Stimulated activated memory B cell treated with anti-CD40 and anti-IgM and Interleukin-4, amounts not matched to agents 10 μg/mL and 1 μg/mL and 100 μg/mL, for 72 hours (primary cell): Measurements from ENCODE around the gene TGDS.
"Not testable (repeated sequence)": the region's sequence is repeated elsewhere in the genome, so short reads cannot be mapped to it uniquely, and the experiment has no call there.

Experiments
- ATAC-seq: fragments of 150-1000 bp; cut with Tn5 transposase; 2 replicates; pipeline ENCODE4 v1.10.0; 2021
- H3K27ac Mint-ChIP-seq: one replicate; pipeline ENCODE4 v1.8.0; 2022; ENCODE audit warnings: mild to moderate bottlenecking, mixed read lengths
- H3K27me3 Mint-ChIP-seq: one replicate; pipeline ENCODE4 v1.8.0; 2022; ENCODE audit warnings: mixed read lengths
- H3K36me3 Mint-ChIP-seq: one replicate; pipeline ENCODE4 v1.8.0; 2022; ENCODE audit warnings: mixed read lengths
- H3K4me1 Mint-ChIP-seq: one replicate; pipeline ENCODE4 v1.8.0; 2022; ENCODE audit warnings: mixed read lengths
- H3K4me3 Mint-ChIP-seq: one replicate; pipeline ENCODE4 v1.8.0; 2022; ENCODE audit warnings: mild to moderate bottlenecking, moderate library complexity, mixed read lengths
- H3K9me3 Mint-ChIP-seq: one replicate; pipeline ENCODE4 v1.8.0; 2022; ENCODE audit warnings: mixed read lengths

The TGDS gene

DNA sequence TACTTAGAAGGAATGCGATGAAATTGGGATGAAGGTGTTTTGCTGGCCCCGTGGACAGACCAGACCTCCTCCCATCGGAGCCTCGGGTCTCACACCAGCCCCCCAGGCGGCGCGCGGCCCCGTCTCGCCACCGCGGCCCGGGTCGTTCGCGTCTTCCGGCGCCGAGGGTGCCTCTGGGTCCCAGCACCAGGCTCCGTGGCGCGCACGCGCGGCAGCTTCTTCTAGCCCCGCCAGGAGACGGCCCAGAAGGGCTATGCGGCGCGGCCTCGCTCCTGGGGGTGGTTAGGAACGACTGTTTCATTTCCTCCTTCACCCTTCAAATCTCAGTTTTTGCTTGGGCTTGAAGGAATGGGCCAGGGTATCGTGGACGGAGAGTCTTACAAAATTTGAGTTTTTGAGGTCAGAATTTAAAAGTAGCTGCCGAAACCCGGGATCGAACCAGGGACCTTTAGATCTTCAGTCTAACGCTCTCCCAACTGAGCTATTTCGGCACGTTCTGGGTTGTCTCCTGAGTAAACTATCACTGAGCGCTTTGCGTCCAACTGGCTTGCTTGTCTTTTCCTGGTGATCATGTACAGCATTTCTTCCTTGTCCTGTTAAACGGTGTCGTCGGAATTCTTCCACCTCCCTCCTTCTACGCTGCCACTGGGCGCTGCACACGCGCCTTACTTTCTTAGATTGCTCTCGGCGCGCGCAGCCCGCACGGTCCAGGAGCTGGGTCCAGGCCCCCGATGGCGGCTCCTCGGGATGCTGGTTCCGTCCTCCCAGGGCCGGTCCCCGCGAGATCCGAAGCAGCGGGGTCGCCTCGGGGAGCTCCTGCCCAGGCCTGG is 46.5 kb downstream of the TGDS start:
- Mint-ChIP-seq H3K4me3 (peak overlapping the region; percentile 88), H3K9me3 (no peaks in the 10 kb centered on the region), H3K4me1 (peaks cover 36% of the 10 kb centered on the region), H3K36me3 (no peaks in the 10 kb centered on the region), H3K27ac (peak overlapping the region; percentile 84), H3K27me3 (no peaks in the 10 kb centered on the region)
- ATAC-seq: peak; percentile 96

DNA sequence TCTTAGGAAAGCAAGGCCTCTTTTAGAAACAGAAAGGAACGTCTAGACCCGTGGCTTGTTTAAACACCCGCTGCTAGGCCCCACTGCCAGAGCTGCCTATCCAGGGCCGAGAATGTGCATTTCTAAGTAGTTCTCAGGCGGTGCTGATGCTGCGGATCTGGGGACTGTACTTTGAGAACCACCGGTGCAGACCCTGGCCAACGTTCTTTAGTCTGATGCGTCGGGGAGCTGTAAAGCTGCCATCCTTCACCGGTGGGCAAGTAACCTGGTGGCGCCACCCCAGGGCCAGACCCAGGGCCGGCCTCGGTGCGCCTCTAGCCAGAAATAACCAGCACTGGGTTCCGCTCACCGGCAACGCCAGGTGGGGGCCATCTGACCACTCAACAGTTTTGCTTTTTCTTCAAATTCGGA is 47.1 kb downstream of the TGDS start:
- Mint-ChIP-seq H3K36me3 (no peaks in the 10 kb centered on the region), H3K4me3 (peak overlapping the region; percentile 88), H3K27ac (peak overlapping the region; percentile 84), H3K4me1 (peaks cover 36% of the 10 kb centered on the region), H3K27me3 (no peaks in the 10 kb centered on the region), H3K9me3 (no peaks in the 10 kb centered on the region)
- ATAC-seq: peak; percentile 77

DNA sequence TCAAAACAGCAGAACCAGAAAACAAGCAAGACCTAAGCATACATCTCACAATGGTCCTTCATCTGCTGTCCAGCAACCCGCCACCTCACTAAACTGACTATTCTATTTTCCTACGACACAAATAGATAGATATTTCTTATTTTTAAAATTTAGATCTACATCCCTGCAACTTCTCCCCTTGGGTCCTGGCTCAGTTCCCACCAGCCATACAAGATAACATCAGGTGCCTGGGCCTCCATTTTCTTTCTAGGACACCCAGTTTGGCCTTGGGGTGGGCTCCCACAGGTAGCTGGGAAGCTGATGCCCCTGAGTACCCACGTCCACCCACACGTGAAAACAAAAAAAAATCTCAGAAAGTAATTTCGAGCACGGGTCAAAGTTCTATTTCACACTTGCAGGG is 47.6 kb downstream of the TGDS start:
- no peaks in the 10 kb centered on the region for H3K27me3 Mint-ChIP-seq
- ATAC-seq: no peak
- H3K27ac Mint-ChIP-seq: peak overlapping the region; percentile 84
- no peaks in the 10 kb centered on the region for H3K36me3 Mint-ChIP-seq
- H3K4me3 Mint-ChIP-seq: peak overlapping the region; percentile 88
- peaks cover 36% of the 10 kb centered on the region for H3K4me1 Mint-ChIP-seq
- no peaks in the 10 kb centered on the region for H3K9me3 Mint-ChIP-seq

DNA sequence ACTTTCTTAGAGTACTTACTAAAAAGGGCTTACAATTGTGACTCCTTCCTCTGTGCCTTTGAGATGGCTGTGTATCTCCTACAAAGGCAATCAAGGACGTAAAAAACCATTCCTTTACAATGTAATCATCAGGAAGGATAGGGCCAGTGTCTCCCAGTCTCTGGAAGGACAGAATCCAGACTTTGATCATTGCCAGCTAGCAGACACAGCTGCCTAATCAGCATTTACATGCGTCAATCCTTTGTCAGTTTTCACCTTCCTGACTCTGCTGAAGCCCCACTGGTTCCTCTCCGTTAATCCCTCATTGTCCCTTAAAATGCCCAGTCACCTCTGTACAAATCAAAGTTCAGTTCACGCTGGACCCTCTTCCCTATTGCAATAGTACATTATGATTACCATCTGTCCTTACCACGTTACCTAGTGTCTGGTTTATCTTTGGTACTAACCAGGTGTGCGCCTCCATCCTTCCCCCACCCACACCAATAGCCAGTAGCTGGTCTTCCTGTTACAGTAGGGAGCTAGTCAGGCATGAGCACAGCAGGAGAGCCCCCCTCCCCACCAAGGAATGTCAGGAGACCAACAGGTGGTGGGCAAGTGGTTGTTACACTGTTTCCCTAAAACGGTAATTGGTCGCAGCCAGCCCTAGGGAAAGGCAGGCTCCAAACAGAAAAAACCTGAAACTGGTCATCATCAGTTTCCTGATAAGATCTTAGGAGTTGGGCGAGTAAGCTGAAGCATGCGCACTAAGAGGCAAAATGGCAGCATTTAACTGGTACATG is 49.7 kb downstream of the TGDS start:
- Mint-ChIP-seq H3K27me3 (no peaks in the 10 kb centered on the region), H3K4me1 (peaks cover 28% of the 10 kb centered on the region), H3K27ac (no peak overlapping the region), H3K9me3 (no peaks in the 10 kb centered on the region), H3K4me3 (no peak overlapping the region), H3K36me3 (no peaks in the 10 kb centered on the region)
- ATAC-seq: no peak

DNA sequence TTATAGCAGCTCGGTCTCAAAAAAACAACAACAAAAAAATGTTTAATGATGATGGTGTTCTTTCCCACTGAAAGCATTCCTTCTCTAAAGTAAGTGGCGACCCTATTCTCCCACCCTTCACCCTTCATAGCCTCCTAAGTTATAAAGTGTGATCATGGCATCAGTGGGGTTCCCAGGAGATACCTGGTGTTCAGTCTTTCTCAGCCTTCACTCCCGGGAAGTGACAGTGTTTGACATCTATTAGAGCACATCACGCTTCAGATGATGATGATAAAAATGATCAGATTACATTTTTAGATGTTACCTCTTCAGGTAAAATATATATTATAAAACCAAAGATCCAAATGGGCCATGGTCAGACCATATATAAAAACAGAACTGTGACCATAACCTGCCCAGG is 51.0 kb downstream of the TGDS start:
- Mint-ChIP-seq H3K9me3 (no peaks in the 10 kb centered on the region), H3K27ac (no peak overlapping the region), H3K4me3 (no peak overlapping the region), H3K4me1 (peaks cover 16% of the 10 kb centered on the region), H3K36me3 (no peaks in the 10 kb centered on the region), H3K27me3 (no peaks in the 10 kb centered on the region)
- ATAC-seq: no peak

DNA sequence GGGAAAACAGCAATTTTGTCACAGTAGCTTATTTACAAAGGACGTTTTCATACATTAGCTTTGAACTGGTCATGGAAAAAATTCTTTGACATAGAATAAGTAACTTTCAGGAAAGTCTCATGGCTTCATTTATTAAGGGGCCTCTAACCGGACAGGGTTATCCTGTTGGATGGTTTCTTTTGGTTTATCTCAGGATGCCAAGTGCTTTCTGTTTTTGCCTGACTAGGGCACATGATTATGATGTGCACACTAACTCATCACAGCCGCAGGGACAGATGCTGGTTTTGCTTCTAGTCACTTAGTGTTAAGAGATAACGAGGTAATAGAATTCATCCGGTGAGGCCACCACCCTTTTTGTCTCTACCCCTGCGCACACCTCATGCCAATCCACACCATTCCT is 53.0 kb downstream of the TGDS start:
- ATAC-seq: no peak
- H3K9me3 Mint-ChIP-seq: no peaks in the 10 kb centered on the region
- H3K27me3 Mint-ChIP-seq: peaks cover under 1% of the 10 kb centered on the region

DNA sequence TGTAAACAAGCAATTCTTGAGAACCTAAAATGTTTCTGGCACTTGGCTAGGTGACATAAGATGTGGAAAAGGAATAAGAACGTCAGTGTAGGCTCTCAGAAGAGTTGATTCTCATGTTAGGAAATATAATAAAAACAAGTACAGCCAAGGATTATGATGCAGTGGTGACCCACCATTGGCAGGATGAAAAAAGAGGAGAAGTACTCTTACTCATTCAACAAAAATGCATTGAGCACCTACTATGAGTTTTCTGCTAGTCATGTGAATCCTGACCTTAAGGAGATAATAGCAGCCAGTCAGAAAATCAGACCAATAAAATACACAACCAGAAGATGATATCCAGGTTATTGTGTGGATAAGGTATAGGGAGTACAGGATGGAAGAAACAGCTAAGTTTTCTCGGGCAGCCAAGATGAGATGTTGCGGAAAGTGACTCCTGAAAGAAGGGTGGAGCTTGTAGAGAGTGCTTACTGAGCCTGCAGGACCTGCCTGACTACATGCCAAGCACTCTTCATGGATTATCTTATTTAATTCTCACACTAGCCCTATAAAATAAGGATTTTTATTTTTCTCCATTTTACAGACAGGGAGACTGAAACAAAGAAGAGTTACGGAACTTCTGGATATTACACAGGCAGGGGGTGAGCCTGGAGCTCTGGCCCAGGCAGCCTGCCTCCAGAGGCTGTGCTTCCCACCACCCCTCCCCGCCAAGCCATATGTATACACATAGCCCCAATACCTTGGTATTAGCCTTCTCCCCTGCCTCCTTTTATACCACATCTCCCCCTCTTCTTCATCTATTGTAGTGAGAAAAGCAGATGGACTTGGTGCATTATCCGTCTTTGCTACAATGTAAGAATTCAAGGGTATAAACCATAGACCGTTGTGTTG is 58.0 kb downstream of the TGDS start:
- no peak for ATAC-seq
- no peaks in the 10 kb centered on the region for H3K36me3 Mint-ChIP-seq
- H3K9me3 Mint-ChIP-seq: no peaks in the 10 kb centered on the region
- no peak overlapping the region for H3K27ac Mint-ChIP-seq
- peaks cover 8% of the 10 kb centered on the region for H3K27me3 Mint-ChIP-seq
- H3K4me1 Mint-ChIP-seq: no peaks in the 10 kb centered on the region
- no peak overlapping the region for H3K4me3 Mint-ChIP-seq

More for the DNA sequence above, 53.0 kb downstream of the TGDS start:
- H3K36me3 Mint-ChIP-seq: no peaks in the 10 kb centered on the region
- no peak overlapping the region for H3K27ac Mint-ChIP-seq
- H3K4me1 Mint-ChIP-seq: peaks cover 2% of the 10 kb centered on the region
- H3K4me3 Mint-ChIP-seq: no peak overlapping the region

DNA sequence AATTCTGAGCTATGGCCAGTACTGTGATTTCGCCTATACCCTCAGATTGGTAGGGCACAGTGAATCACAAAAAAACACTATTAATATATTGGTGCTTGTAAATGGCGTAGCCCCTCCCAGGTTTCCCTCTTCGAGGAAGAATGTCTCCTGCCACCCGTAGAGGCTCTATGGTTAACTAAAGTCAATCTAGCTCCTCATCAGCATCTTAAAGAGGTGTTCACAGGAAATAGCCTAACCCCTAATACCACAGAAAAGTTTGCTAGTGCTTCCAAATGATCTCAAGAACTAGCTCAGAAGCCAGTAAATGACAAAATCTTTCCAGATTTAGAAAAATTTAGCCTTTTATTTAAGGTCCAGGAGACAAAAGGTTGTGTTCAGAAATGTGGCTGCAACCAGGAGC is 60.2 kb downstream of the TGDS start:
- Mint-ChIP-seq H3K4me3 (no peak overlapping the region), H3K4me1 (no peaks in the 10 kb centered on the region)

DNA sequence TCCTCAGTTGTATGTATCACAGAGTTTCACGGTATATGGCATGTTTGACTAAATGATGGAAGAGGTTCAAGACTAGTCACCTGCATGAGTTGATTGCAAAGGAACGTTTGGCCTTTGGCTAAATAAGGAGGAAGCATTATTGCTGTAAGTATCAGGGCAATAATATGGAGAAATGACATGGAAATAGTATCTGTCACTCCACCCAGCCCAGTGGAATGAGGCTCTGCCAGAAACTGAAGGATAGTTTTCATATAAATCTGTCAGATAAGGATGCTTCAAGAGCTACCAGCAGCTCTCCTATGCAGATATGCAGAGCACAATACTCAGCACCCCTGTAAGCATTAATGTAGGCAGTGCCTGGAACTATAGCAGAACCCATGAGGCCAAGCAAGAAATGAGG is 60.7 kb downstream of the TGDS start:
- peaks cover 15% of the 10 kb centered on the region for H3K27me3 Mint-ChIP-seq
- H3K4me3 Mint-ChIP-seq: no peak overlapping the region
- no peaks in the 10 kb centered on the region for H3K4me1 Mint-ChIP-seq
- H3K9me3 Mint-ChIP-seq: no peaks in the 10 kb centered on the region
- H3K27ac Mint-ChIP-seq: no peak overlapping the region
- ATAC-seq: no peak
- no peaks in the 10 kb centered on the region for H3K36me3 Mint-ChIP-seq

More for the DNA sequence above, 60.2 kb downstream of the TGDS start:
- peaks cover 9% of the 10 kb centered on the region for H3K27me3 Mint-ChIP-seq
- ATAC-seq: no peak
- H3K27ac Mint-ChIP-seq: no peak overlapping the region
- H3K36me3 Mint-ChIP-seq: no peaks in the 10 kb centered on the region
- H3K9me3 Mint-ChIP-seq: no peaks in the 10 kb centered on the region

DNA sequence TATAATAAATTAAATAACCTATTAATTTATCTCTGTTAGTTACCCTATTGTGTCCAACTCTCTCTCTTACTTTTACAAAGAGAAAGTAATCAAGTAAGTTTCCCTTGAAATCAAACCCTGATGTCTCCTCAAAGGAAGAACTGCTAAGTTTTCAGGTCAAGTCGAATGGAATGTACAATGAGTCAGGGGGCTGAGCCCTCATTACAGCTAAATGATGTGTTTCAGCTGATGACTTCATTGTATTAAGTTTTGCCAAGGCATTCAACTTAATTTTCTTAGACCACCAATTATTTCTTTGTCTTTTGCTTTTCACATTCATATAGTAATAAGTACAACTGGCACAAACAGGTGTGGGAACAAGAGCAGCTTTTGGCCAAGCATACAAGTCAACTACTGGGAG is 61.8 kb downstream of the TGDS start:
- no peak overlapping the region for H3K4me3 Mint-ChIP-seq
- peaks cover 7% of the 10 kb centered on the region for H3K36me3 Mint-ChIP-seq
- ATAC-seq: no peak
- H3K27me3 Mint-ChIP-seq: peaks cover 25% of the 10 kb centered on the region
- H3K27ac Mint-ChIP-seq: no peak overlapping the region
- no peaks in the 10 kb centered on the region for H3K4me1 Mint-ChIP-seq
- peaks cover 6% of the 10 kb centered on the region for H3K9me3 Mint-ChIP-seq

DNA sequence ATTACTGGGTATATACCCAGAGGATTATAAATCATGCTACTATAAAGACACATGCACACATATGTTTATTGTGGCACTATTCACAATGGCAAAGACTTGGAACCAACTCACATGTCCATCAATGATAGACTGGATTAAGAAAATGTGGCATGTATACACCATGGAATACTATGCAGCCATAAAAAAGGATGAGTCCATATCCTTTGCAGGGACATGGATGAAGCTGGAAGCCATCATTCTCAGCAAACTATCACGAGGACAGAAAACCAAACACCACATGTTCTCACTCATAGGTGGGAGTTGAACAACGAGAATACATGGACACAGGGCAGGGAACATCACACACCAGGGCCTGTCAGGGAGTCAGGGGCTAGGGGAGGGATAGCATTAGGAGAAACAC is 63.7 kb downstream of the TGDS start:
- ATAC-seq, H3K4me1 Mint-ChIP-seq: not testable (repeated sequence)
- peaks cover 15% of the 10 kb centered on the region for H3K36me3 Mint-ChIP-seq

DNA sequence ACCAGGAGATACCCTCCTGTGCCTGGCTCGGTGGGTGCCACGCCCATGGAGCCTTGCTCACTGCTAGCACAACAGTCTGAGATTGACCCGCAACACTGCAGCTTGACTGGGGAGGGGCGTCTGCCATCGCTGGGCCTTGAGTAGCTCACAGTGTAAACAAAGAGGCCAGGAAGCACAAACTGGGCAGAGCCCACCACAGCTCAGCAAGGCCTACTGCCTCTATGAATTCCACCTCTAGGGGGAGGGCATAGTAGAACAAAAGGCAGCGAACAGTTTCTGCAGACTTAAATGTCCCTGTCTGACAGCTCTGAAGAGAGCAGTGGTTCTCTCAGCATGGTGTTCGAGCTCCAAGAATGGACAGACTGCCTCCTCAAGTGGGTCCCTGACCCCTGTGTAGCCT is 69.0 kb downstream of the TGDS start:
- not testable (repeated sequence) for H3K9me3 Mint-ChIP-seq, ATAC-seq, H3K27ac Mint-ChIP-seq, H3K4me3 Mint-ChIP-seq, H3K4me1 Mint-ChIP-seq
- Mint-ChIP-seq H3K27me3 (peaks cover 35% of the 10 kb centered on the region), H3K36me3 (peaks cover 15% of the 10 kb centered on the region)

More for the DNA sequence above, 63.7 kb downstream of the TGDS start:
- H3K4me3 Mint-ChIP-seq, H3K27ac Mint-ChIP-seq, H3K9me3 Mint-ChIP-seq: not testable (repeated sequence)
- peaks cover 36% of the 10 kb centered on the region for H3K27me3 Mint-ChIP-seq

DNA sequence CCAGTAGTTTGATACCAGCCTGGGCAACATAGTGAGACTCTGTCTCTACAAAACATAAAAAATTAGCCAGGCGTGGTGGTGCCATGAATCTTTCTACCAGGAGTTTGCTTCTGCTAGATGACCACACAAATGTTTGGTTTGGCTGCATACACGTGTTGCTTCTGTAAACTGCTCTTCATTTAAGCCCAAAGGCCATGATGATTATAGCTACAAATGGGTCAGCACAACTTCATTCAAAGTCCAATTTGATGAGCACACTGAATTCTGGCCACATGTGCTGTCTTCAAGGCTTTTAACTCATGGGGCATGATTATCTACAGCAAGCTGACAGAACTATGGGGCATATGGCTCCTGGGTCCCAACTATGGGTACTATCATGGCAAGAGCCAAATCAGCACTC is 70.2 kb downstream of the TGDS start:
- ATAC-seq: no peak
- peaks cover 34% of the 10 kb centered on the region for H3K27me3 Mint-ChIP-seq
- no peaks in the 10 kb centered on the region for H3K4me1 Mint-ChIP-seq
- no peak overlapping the region for H3K27ac Mint-ChIP-seq
- H3K4me3 Mint-ChIP-seq: no peak overlapping the region
- H3K36me3 Mint-ChIP-seq: peaks cover 15% of the 10 kb centered on the region
- H3K9me3 Mint-ChIP-seq: peaks cover 9% of the 10 kb centered on the region

DNA sequence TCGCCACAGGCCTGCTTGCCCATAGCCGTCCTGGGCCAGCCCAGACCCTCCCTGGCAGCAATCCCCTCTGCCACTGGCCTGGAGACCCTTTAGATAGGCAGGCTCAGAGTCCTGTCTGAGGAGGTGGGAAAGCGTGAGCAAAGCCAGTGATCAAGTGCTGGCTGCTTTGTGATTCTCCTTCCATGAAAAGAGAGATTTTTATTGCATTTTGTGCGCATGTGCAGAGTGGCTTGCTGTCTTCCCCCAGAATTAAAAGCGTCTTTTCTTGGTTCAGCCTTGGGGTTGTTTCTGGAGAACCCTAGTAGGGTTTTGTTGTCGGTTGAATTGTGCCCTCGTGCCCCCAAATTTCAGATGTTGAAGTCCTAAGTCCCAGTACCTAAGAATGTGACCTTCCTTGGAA is 71.5 kb downstream of the TGDS start:
- no peaks in the 10 kb centered on the region for H3K4me1 Mint-ChIP-seq
- peaks cover 20% of the 10 kb centered on the region for H3K27me3 Mint-ChIP-seq
- no peak overlapping the region for H3K27ac Mint-ChIP-seq
- peaks cover 11% of the 10 kb centered on the region for H3K36me3 Mint-ChIP-seq
- H3K9me3 Mint-ChIP-seq: peaks cover 5% of the 10 kb centered on the region
- ATAC-seq: no peak
- no peak overlapping the region for H3K4me3 Mint-ChIP-seq
